ENCODE measurements around the gene RBM38. TPM values are rescaled to one million over a fixed set of nuclear protein-coding genes. Genes with fewer than 3 reads are reported as not detected.

The RBM38 gene
- polyA plus RNA-seq, 3 donors from 2014 or later, result 43.6 to 89.1 (median 80.4) TPM

Other genes starting within 250 kb of the RBM38 start
- gene BMP7, start 124.8 kb upstream of the RBM38 start, polyA plus RNA-seq, result not detected
- gene SPO11, start 61.6 kb upstream of the RBM38 start, polyA plus RNA-seq, result not detected
- gene RAE1, start 40.1 kb upstream of the RBM38 start, polyA plus RNA-seq, result 10 to 100 TPM; 35.7 to 54.5 (median 40.3) TPM
- not detected for gene CTCFL, start 133.7 kb downstream of the RBM38 start, polyA plus RNA-seq
- gene PCK1, start 169.7 kb downstream of the RBM38 start, polyA plus RNA-seq, result not detected
- gene ZBP1, start 229.0 kb downstream of the RBM38 start, polyA plus RNA-seq, result 10 to 100 TPM; 29.0 to 43.5 (median 32.2) TPM

All from immature natural killer cell (primary cell).